ENCODE results near the gene TFEB.
A peak's percentile ranks its signal among the peaks of the same experiment; 100 is the strongest.

Gene TFEB

GRCh38 chr6:41687501-41688175 lies 47.8 kb downstream of the TFEB start:
- DNase-seq: no peak

GRCh38 chr6:41685641-41686380 lies 49.6 kb downstream of the TFEB start:
- DNase-seq: no peak

DNA sequence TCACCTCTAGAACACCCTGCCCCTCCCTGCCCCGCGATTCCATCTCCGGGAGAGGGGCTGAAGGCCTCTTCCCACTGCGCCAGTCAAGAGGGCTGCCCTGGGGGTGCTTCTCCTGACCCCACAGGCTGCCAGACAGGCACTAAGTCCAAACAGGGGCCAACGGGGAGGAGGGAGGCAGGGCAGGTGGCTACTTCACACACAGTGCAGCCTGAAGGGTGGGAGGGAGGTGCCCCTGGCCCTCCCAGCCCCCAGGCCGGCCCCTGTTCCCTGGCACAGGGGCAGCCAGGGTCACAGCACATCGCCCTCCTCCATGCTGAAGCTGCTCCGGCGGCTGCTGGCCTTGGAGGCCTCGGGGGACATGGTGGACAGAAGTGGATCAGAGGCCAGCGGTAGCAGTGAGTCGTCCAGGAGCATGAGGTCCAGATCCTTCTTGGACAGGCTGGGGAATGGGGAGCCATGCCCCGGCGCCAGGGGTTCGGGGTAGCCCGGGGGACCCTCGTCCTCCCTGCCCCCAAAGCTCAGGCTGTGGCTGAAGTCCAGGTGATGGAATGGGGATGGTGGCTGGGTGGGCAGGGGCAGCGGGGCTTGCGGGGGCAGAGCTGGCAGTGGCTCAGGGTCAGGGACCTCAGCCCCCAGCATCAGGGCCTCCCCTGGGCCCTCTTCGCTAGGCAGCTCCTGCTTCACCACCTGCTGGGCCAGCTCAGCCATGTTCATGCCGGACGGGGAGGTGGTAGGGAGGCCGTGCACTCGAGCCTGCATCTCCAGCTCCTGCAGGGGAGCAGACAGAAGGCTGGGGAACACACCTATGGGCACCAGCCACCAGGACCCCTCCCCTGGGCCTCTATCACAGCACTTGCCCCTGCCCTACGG lies 50.9 kb downstream of the TFEB start:
- DNase-seq: no peak

DNA sequence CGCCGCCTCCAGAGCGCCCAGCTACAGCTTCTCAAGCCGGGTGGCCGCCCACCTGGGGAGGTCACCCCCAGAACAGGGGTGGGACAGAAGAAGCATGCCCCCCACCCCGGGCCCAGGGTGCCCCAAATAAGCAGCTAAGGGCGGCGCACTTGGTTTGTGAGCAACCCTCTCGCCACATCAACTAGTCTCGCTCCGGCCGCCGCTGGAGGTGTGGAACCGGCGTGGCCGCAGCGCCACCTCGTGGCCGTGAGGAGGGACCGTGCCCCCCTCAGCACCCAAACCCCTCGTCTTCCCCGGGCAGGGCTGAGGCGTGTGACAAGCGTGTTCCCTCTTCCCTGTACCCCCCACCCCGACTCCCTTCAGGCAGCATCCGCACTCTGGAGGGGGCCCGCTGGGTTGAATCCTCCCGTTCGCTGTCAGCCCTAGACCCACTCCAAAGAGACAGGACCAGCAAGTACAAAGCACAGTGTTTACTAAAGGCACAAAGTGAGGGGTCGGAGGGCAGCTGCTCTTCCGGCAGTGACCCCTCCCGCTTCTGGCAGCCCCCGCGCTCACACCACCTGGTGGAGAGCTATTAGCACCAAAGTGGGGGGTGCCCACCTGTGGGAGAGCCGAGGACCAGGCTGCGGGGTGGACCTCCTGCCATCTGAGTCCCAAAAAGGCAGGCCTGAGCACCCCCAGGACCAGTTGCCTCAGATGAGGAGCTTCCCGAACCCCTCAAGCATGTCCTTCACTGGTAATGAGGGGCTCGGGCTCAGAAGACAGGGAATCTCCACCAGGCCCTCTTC lies 51.7 kb downstream of the TFEB start:
- peak; percentile 60 to 61 for DNase-seq

GRCh38 chr6:41683273-41683522 lies 52.2 kb downstream of the TFEB start:
- DNase-seq: no peak

GRCh38 chr6:41682497-41683272 lies 52.7 kb downstream of the TFEB start:
- DNase-seq: no peak

- peak; percentile 68 to 83 for DNase-seq
Measured at GRCh38 chr6:41682056-41682477, 53.3 kb downstream of the TFEB start.

GRCh38 chr6:41680182-41680965 lies 55.0 kb downstream of the TFEB start:
- no peak for DNase-seq

DNA sequence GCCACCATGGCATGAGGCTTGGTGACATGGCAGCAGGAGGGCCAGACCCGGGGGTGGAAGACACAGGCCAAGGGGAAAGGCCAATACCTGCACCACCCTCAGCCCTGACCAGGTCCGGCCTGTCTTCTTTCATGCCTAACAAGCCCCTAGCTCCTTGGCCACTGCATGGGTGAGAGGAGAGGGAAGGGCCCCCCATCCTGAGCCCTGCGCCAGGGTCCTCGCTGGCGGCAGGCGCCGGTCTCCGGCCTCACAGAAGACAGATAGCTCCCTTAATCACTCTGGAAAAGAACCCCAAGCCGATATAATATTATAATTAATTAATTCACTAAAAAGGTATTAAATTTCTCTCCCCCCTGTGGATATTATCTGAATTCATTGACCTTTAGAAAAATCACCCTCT lies 55.7 kb downstream of the TFEB start:
- DNase-seq: no peak

GRCh38 chr6:41678511-41679084 lies 56.8 kb downstream of the TFEB start:
- no peak for DNase-seq

DNA sequence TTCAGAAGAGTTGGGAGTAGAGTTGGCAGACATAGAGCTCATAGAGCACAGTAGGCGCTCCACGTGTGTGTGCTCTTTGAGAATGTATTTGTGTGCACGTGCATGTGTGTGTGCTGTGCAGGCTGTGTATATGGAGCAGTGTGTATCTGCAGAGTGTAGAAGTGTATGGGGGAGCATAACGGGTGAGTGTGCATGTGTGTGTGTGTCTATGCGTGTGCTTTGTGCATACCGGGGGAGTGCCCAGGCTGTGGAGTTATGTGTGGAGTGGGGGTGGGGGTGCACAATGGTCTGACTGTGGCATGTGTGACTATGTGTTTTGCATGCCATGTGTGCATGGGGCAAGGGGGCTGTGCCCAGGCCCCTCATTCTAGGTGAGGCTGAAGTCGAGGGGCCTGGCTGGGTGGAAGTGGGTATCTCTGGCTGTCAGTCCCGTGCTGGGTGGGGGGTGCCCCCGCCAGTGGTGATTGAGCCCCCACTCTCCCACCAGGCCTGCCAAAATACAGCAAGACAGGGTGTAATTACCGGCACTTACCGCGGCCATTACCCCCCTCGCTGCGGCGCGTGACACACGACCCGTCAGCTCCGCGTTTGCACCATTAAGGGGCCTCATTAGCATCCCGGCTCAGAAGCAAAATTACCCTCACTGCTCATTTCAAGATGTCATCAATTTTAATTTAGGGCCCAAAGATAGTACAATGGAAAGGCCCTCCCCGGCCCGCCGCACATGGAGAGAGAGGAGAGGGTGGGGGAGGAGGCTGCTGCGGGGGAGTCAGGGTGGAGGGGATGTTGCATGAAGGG lies 58.1 kb downstream of the TFEB start:
- DNase-seq: no peak

DNA sequence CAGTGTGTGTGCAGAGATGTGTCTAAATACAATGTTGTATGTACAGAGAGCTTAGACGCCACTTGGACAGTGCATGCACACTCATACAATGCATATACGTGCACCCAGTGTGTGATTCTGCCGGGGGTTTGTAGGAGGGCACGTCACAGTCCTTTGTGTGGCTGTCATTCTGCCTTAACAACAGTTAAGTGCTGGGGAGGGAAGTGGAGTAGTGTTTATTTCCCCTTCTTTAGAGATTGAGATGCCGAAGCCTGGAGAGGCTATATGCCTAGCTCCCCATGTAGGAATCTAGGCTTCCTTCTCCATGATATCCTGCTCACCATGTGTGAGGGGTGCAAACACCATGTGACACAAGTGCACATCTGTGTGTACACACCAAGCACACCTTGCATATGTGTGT lies 59.0 kb downstream of the TFEB start:
- DNase-seq: no peak

GRCh38 chr6:41675992-41676391 lies 59.4 kb downstream of the TFEB start:
- DNase-seq: no peak

GRCh38 chr6:41675176-41675775 lies 60.1 kb downstream of the TFEB start:
- DNase-seq: no peak

GRCh38 chr6:41674231-41675000 lies 61.0 kb downstream of the TFEB start:
- no peak for DNase-seq

DNA sequence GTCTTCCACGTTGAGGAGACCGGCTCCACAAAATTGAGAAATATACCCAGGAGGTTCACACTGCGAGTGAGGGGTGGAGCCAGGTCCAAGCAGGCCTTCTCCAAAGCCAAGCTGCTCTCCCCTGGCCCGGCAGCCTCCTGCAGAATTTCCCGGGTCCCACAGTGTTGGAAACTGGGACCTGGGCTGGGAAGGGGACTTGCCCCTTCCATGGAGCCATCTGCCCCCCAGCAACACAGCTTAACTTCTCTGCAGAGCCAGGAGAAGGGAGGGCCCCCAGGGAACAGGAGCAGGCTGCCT lies 61.8 kb downstream of the TFEB start:
- DNase-seq: no peak

GRCh38 chr6:41672816-41673703 lies 62.3 kb downstream of the TFEB start:
- DNase-seq: no peak

DNA sequence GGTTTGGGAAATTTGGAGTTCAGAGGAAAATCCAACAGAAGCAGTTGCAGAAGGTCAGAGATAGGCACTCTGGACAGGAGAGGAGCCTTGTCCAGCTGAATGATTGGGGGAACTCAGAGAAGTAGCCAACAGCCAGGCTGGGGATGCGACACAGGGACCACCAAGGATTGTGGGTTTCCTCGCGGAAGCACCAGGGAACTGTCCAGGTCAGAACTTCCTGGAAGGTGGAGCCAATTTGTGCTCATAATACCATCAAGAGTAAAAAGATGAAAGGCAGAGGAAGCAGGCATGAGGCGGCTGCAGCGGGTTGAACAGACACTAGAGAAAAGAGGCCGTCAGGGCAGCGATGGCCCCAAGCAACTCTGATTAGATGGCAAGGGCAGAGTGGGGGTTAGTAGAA lies 63.4 kb downstream of the TFEB start:
- DNase-seq: no peak

All from AML-193 (cell line).